WTC11 (cell line): ENCODE data around the gene GIMD1. TPM values are rescaled to one million over a fixed set of nuclear protein-coding genes. Genes with fewer than 3 reads are reported as not detected.

Experiments used
- ATAC-seq: fragments of 200-7000 bp; cut with Tn5 transposase; 2 replicates; pipeline ENCODE4 v1.10.0; 2021; ENCODE audit warnings: mild to moderate bottlenecking, moderate library complexity
- CTCF ChIA-PET: fragments of 300-600 bp; sonication (Branson Sonifier 250); formaldehyde crosslinking; loops from one replicate; lab custom pipeline; 2021; ENCODE audit warnings: antibody characterized with exemption; lab: Charles Lee
- POLR2A ChIA-PET: fragments of 350-600 bp; sonication (Branson Sonifier 250); formaldehyde crosslinking; loops from one replicate; lab custom pipeline; 2021; ENCODE audit warnings: antibody characterized with exemption; lab: Charles Lee
- DNase-seq: peaks from one replicate; pipeline ENCODE4 v3.0.0; 2021; ENCODE audit warnings: low spot score
- H3K27ac Mint-ChIP-seq: 2 replicates; pipeline ENCODE4 v1.8.0; 2021; ENCODE audit warnings: mixed read lengths
- H3K27me3 Mint-ChIP-seq: 2 replicates; pipeline ENCODE4 v1.8.0; 2021; ENCODE audit warnings: low read depth, mild to moderate bottlenecking, moderate library complexity, mixed read lengths
- H3K36me3 Mint-ChIP-seq: 2 replicates; pipeline ENCODE4 v1.8.0; 2021; ENCODE audit warnings: mixed read lengths
- H3K4me1 Mint-ChIP-seq: 2 replicates; pipeline ENCODE4 v1.8.0; 2022; ENCODE audit warnings: mixed read lengths
- H3K4me3 Mint-ChIP-seq: 2 replicates; pipeline ENCODE4 v1.8.0; 2021; ENCODE audit warnings: mild to moderate bottlenecking, moderate library complexity, mixed read lengths
- H3K9me3 Mint-ChIP-seq: 2 replicates; pipeline ENCODE4 v1.8.0; 2021; ENCODE audit warnings: mixed read lengths
- AR ChIP-seq: fragments of 250-450 bp; sonication (Bioruptor Pico); IDR thresholded peaks from 2 replicates; pipeline ENCODE4 v1.9.0; 2021; ENCODE audit warnings: mild to moderate bottlenecking
- CREB1 ChIP-seq: sonication (generic); formaldehyde crosslinking; IDR thresholded peaks from 2 replicates; pipeline ENCODE4 v1.8.0; 2023; ENCODE audit warnings: mild to moderate bottlenecking, missing genetic modification reagents
- E2F5 ChIP-seq: sonication (generic); formaldehyde crosslinking; IDR thresholded peaks from 2 replicates; pipeline ENCODE4 v1.8.1; 2022; ENCODE audit warnings: mild to moderate bottlenecking, moderate library complexity, missing genetic modification reagents
- ETV6 ChIP-seq: sonication (generic); formaldehyde crosslinking; IDR thresholded peaks from 2 replicates; pipeline ENCODE4 v1.8.1; 2022; ENCODE audit warnings: mild to moderate bottlenecking, missing genetic modification reagents
- FOXK1 ChIP-seq: sonication (generic); formaldehyde crosslinking; IDR thresholded peaks from 2 replicates; pipeline ENCODE4 v1.8.0; 2022; ENCODE audit warnings: mild to moderate bottlenecking, moderate library complexity, missing genetic modification reagents
- JUN ChIP-seq: sonication (generic); formaldehyde crosslinking; IDR thresholded peaks from 2 replicates; pipeline ENCODE4 v1.8.0; 2023; ENCODE audit warnings: mild to moderate bottlenecking, missing genetic modification reagents
- NFYB ChIP-seq: sonication (generic); formaldehyde crosslinking; conservative IDR thresholded peaks from 2 replicates; pipeline ENCODE4 v1.8.0; 2022; ENCODE audit warnings: low read depth, missing genetic modification reagents
- PREB ChIP-seq: sonication (generic); formaldehyde crosslinking; IDR thresholded peaks from 2 replicates; pipeline ENCODE4 v1.8.1; 2022; ENCODE audit warnings: mild to moderate bottlenecking, missing genetic modification reagents, moderate library complexity, borderline replicate concordance
- SMAD3 ChIP-seq: sonication (generic); formaldehyde crosslinking; IDR thresholded peaks from 2 replicates; pipeline ENCODE4 v1.8.0; 2022; ENCODE audit warnings: missing genetic modification reagents, mild to moderate bottlenecking, borderline replicate concordance
- ZNF317 ChIP-seq: sonication (generic); formaldehyde crosslinking; IDR thresholded peaks from 2 replicates; pipeline ENCODE4 v1.8.1; 2023; ENCODE audit warnings: low read depth, mild to moderate bottlenecking, moderate library complexity, missing genetic modification reagents, borderline replicate concordance
- ZNF671 ChIP-seq: fragments of 250-450 bp; sonication (Bioruptor Pico); IDR thresholded peaks from 2 replicates; pipeline ENCODE4 v1.8.0; 2021; ENCODE audit warnings: mild to moderate bottlenecking
- ZSCAN18 ChIP-seq: fragments of 250-450 bp; sonication (Bioruptor Pico); IDR thresholded peaks from 2 replicates; pipeline ENCODE4 v2.1.2; 2022; ENCODE audit warnings: mild to moderate bottlenecking, moderate library complexity
- total RNA-seq: library from RNA; stranded (reverse); gene quantifications from 3 replicates; pipeline ENCODE4 v1.2.3, GENCODE V29; 2021
- TF ChIP-seq, protein P1 (sequence below): sonication (generic); formaldehyde crosslinking; IDR thresholded peaks from 2 replicates; pipeline ENCODE4 v1.8.0; 2022; ENCODE audit warnings: mild to moderate bottlenecking, missing genetic modification reagents
- TF ChIP-seq, protein P2 (sequence below): sonication (generic); formaldehyde crosslinking; IDR thresholded peaks from 2 replicates; pipeline ENCODE4 v1.8.1; 2023; ENCODE audit warnings: mild to moderate bottlenecking, missing genetic modification reagents

The GIMD1 gene
- total RNA-seq, 1 experiment from 2014 or later: not detected

DNA sequence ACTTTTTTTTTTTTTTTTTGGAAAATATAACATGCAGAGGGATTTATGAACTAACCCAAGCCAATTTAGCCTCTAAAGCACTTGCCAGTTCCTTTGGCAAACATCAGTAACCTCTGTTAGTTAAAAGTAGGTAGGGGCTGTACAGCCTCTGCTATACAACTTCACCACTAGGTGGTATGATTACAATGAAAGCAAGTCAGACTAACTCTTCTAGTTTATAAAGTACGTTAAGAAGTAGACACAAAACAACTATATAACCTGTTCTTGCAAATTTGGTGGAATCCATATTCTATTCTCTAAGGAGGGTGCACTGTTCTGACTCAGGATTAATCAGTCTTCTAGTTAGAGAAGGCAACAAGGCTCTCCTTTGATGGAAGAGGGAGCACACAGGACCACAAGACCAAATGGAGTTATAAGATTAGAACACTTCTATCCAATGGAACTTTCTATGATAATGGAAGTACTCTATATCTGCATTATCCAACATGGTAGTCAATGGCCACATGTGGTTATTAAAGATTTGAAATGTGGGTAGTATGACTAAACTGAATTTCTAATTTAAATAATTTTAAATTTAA, 39.4 kb downstream of the GIMD1 start (continued):
- TF ChIP-seq PREB (no peak), ZNF671 (no peak), SMAD3 (CRISPR knock-in tag) (no peak), AR (CRISPR knock-in tag) (no peak), CREB1 (CRISPR knock-in tag) (no peak), JUN (CRISPR knock-in tag) (no peak), E2F5 (CRISPR knock-in tag) (no peak), ETV6 (CRISPR knock-in tag) (no peak), NFYB (no peak)
- TF ChIP-seq, protein P1, sequence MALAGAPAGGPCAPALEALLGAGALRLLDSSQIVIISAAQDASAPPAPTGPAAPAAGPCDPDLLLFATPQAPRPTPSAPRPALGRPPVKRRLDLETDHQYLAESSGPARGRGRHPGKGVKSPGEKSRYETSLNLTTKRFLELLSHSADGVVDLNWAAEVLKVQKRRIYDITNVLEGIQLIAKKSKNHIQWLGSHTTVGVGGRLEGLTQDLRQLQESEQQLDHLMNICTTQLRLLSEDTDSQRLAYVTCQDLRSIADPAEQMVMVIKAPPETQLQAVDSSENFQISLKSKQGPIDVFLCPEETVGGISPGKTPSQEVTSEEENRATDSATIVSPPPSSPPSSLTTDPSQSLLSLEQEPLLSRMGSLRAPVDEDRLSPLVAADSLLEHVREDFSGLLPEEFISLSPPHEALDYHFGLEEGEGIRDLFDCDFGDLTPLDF (CRISPR knock-in tag): no peak

GRCh38 chr4:106325800-106326199, 42.8 kb downstream of the GIMD1 start:
- DNase-seq: no peak

More at GRCh38 chr4:106325800-106326199, 42.8 kb downstream of the GIMD1 start:
- Mint-ChIP-seq H3K4me3 (no peak overlapping the region), H3K36me3 (peaks cover 33% of the 10 kb centered on the region), H3K27ac (no peak overlapping the region), H3K9me3 (peaks cover 2% of the 10 kb centered on the region; the same call in 1 of the 2 replicates), H3K4me1 (peaks cover 9% of the 10 kb centered on the region), H3K27me3 (no peaks in the 10 kb centered on the region)
- TF ChIP-seq ZNF317 (CRISPR knock-in tag) (no peak), FOXK1 (no peak), ZSCAN18 (CRISPR knock-in tag) (no peak)
- TF ChIP-seq, protein P2, sequence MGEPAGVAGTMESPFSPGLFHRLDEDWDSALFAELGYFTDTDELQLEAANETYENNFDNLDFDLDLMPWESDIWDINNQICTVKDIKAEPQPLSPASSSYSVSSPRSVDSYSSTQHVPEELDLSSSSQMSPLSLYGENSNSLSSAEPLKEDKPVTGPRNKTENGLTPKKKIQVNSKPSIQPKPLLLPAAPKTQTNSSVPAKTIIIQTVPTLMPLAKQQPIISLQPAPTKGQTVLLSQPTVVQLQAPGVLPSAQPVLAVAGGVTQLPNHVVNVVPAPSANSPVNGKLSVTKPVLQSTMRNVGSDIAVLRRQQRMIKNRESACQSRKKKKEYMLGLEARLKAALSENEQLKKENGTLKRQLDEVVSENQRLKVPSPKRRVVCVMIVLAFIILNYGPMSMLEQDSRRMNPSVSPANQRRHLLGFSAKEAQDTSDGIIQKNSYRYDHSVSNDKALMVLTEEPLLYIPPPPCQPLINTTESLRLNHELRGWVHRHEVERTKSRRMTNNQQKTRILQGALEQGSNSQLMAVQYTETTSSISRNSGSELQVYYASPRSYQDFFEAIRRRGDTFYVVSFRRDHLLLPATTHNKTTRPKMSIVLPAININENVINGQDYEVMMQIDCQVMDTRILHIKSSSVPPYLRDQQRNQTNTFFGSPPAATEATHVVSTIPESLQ: no peak
- POLR2A ChIA-PET: no interaction called here
- CTCF ChIA-PET: no interaction called here
- no peak for ATAC-seq
